ENCODE data around the gene DCP1A. TPM values are rescaled to one million over a fixed set of nuclear protein-coding genes. Genes with fewer than 3 reads are reported as not detected.
"Not testable (repeated sequence)": the region's sequence is repeated elsewhere in the genome, so short reads cannot be mapped to it uniquely, and the experiment has no call there.

The DCP1A gene
- total RNA-seq (10 to 100 TPM; 36.4 to 44.4 TPM), polyA plus RNA-seq (10 to 100 TPM; 68.5 to 80.5 (median 72.5) TPM), total RNA-seq (60.9 to 111 (median 67.4) reads per million in 6 experiments)

- H3K4me3 Mint-ChIP-seq: peak within 1 kb of the TSS; percentile 95 to 100 (median 98)
- H3K4me1 Mint-ChIP-seq: peaks cover 17 to 45% (median 39%) of the 10 kb centered on the region in 4 donors
- no peaks in the 10 kb centered on the region for H3K9me3 Mint-ChIP-seq
- peak; percentile 94 to 95 for ATAC-seq
- peaks cover 2 to 24% (median 4%) of the 10 kb centered on the region in 3 donors for H3K36me3 Mint-ChIP-seq
- peak within 1 kb of the TSS; percentile 97 to 100 (median 99) for H3K27ac Mint-ChIP-seq
- peak; percentile 86 to 97 (median 95) for DNase-seq
- POLR2A ChIA-PET: interaction anchor here (0.8 to 2.1 kb wide), 11 partner anchors 9 to 577 kb away, joined by 3 to 20 read pairs (median 4); partner anchors contain the start of genes ACTR8, NEK4, SELENOK and TKT
- H3K27me3 Mint-ChIP-seq: no peaks in the 10 kb centered on the region
Measured at GRCh38 chr3:53347261-53348064, at the start of gene DCP1A. Gene DCP1A, minus strand, starts transcription at chr3:53347543. Its CDS starts 26 bp downstream, at chr3:53347517.

DNA sequence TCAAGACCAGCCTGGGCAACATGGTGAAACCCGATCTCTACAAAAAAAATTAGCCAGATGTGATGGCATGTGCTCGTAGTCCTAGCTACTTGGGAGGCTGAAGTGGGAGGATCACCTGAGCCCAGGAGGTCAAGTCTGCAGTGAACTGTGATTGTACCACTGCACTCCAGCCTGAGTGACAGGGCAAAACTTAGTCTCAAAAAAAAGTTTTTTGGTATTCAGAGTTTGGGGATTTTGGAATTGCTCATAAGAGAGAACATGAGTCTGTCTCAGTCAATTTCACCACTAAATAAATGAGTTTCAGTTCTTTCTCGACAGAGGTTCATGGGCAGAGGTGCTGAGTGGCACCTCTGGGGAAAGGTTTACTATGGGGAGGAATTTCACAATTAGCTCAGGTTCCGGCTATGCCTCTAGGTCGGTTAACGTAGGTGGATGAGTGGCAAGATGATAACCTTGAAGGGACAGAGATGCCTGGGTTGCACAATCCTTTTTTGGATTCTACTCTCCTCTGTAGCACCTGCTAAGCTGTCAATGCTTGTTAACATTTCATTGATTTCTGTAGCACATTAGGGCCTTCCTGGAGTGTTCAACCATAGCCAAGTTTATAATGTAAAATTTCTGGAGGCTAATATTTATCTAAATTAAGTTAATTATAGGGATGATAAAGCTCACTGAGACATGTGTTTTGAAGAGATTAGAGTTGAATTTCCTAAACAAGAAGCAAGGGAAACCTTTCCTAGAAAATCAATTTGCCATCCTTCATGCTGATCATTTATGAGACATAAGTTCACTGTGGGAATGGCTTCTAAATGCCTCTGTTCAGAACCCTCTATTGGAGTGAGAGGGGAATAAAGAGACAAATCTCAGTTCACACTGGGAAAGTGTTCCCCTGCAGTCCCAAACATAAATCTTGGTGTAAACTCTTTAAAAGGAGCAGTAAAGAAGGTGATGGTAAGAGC lies 37.4 kb upstream of the DCP1A start:
- peaks cover 21 to 47% (median 24%) of the 10 kb centered on the region in 5 donors for H3K27me3 Mint-ChIP-seq
- DNase-seq: no peak
- POLR2A ChIA-PET: no interaction called here

GRCh38 chr3:53382106-53382505 lies 34.8 kb upstream of the DCP1A start:
- ATAC-seq (no peak), DNase-seq (no peak)
- Mint-ChIP-seq H3K4me3 (no peak overlapping the region), H3K9me3 (peaks cover 0 to 2% (median 0%) of the 10 kb centered on the region in 9 donors), H3K36me3 (no peaks in the 10 kb centered on the region), H3K27ac (no peak overlapping the region), H3K27me3 (peaks cover 23 to 44% (median 28%) of the 10 kb centered on the region in 5 donors), H3K4me1 (no peaks in the 10 kb centered on the region)
- POLR2A ChIA-PET: no interaction called here

More for the DNA sequence above, 37.4 kb upstream of the DCP1A start:
- ATAC-seq: no peak
- Mint-ChIP-seq H3K27ac (no peak overlapping the region), H3K4me3 (no peak overlapping the region), H3K36me3 (peaks cover 0 to 3% (median 0%) of the 10 kb centered on the region in 3 donors), H3K4me1 (no peaks in the 10 kb centered on the region), H3K9me3 (peaks cover 0 to 5% (median 0%) of the 10 kb centered on the region in 9 donors)

- POLR2A ChIA-PET: no interaction called here
Measured at GRCh38 chr3:53380306-53380705, 33.0 kb upstream of the DCP1A start.

GRCh38 chr3:53379898-53380297 lies 32.6 kb upstream of the DCP1A start:
- no peak for DNase-seq
- H3K4me3 Mint-ChIP-seq: no peak overlapping the region
- POLR2A ChIA-PET: no interaction called here
- H3K27me3 Mint-ChIP-seq: peaks cover 15 to 35% (median 17%) of the 10 kb centered on the region in 5 donors
- H3K9me3 Mint-ChIP-seq: no peaks in the 10 kb centered on the region
- ATAC-seq: no peak
- no peaks in the 10 kb centered on the region for H3K36me3 Mint-ChIP-seq
- no peak overlapping the region for H3K27ac Mint-ChIP-seq
- no peaks in the 10 kb centered on the region for H3K4me1 Mint-ChIP-seq

More at GRCh38 chr3:53380306-53380705, 33.0 kb upstream of the DCP1A start:
- no peak for DNase-seq
- Mint-ChIP-seq H3K27ac (no peak overlapping the region), H3K36me3 (no peaks in the 10 kb centered on the region), H3K9me3 (no peaks in the 10 kb centered on the region), H3K4me3 (no peak overlapping the region), H3K4me1 (no peaks in the 10 kb centered on the region), H3K27me3 (peaks cover 13 to 33% (median 17%) of the 10 kb centered on the region in 5 donors)
- no peak for ATAC-seq

GRCh38 chr3:53377794-53378193 lies 30.5 kb upstream of the DCP1A start:
- POLR2A ChIA-PET: no interaction called here
- H3K27ac Mint-ChIP-seq: no peak overlapping the region
- H3K27me3 Mint-ChIP-seq: peaks cover 17 to 43% (median 21%) of the 10 kb centered on the region in 5 donors
- H3K9me3 Mint-ChIP-seq: no peaks in the 10 kb centered on the region
- ATAC-seq: no peak
- no peak for DNase-seq
- H3K36me3 Mint-ChIP-seq: no peaks in the 10 kb centered on the region
- no peak overlapping the region for H3K4me3 Mint-ChIP-seq
- H3K4me1 Mint-ChIP-seq: no peaks in the 10 kb centered on the region

- H3K9me3 Mint-ChIP-seq: no peaks in the 10 kb centered on the region
- no peak for DNase-seq
- peaks cover 20 to 50% (median 23%) of the 10 kb centered on the region in 5 donors for H3K27me3 Mint-ChIP-seq
- H3K36me3 Mint-ChIP-seq: no peaks in the 10 kb centered on the region
- no peaks in the 10 kb centered on the region for H3K4me1 Mint-ChIP-seq
- H3K4me3 Mint-ChIP-seq: no peak overlapping the region
- no peak for ATAC-seq
- no peak overlapping the region for H3K27ac Mint-ChIP-seq
- POLR2A ChIA-PET: no interaction called here
Measured at GRCh38 chr3:53376679-53377078, 29.3 kb upstream of the DCP1A start.

GRCh38 chr3:53375019-53375418 lies 27.7 kb upstream of the DCP1A start:
- Mint-ChIP-seq H3K36me3 (no peaks in the 10 kb centered on the region), H3K9me3 (peaks cover 0 to 5% (median 0%) of the 10 kb centered on the region in 9 donors)
- POLR2A ChIA-PET: no interaction called here

DNA sequence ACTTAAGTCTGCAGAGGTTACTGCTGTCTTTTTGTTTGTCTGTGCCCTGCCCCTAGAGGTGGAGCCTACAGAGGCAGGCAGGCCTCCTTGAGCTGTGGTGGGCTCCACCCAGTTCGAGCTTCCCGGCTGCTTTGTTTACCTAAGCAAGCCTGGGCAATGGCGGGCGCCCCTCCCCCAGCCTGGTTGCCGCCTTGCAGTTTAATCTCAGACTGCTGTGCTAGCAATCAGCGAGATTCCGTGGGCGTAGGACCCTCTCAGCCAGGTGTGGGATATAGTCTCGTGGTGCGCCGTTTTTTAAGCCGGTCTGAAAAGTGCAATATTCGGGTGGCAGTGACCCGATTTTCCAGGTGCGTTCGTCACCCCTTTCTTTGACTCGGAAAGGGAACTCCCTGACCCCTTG lies 23.4 kb upstream of the DCP1A start:
- H3K27ac Mint-ChIP-seq, ATAC-seq, DNase-seq, H3K9me3 Mint-ChIP-seq, H3K4me3 Mint-ChIP-seq, POLR2A ChIA-PET, H3K4me1 Mint-ChIP-seq, H3K36me3 Mint-ChIP-seq: not testable (repeated sequence)
- peaks cover 12 to 35% (median 16%) of the 10 kb centered on the region in 5 donors for H3K27me3 Mint-ChIP-seq

More at GRCh38 chr3:53375019-53375418, 27.7 kb upstream of the DCP1A start:
- Mint-ChIP-seq H3K4me3 (no peak overlapping the region), H3K4me1 (no peaks in the 10 kb centered on the region), H3K27me3 (peaks cover 22 to 50% (median 27%) of the 10 kb centered on the region in 5 donors), H3K27ac (no peak overlapping the region)
- ATAC-seq: no peak
- DNase-seq: peak in 6 of 10 donors; percentile 12 to 27 (median 17)

DNA sequence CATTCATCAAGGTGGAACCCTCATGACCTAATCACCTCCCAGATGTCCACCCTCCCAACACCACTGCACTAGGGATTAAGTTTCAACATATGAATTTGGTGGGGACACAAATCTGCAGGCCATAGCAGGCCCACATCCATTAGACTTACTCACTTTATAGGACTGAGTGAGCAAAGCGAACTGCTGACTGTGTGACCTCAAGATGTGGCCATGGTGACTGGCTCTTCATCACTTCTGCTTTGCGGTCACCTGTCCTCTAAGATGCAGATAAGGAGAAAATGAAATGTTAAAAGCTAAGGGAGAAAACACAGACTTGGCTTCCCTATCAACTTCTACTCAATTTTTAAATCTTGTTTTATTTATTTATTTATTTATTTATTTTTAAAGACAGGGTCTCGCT lies 14.5 kb upstream of the DCP1A start:
- H3K4me1 Mint-ChIP-seq: peaks cover 0 to 3% (median 0%) of the 10 kb centered on the region in 4 donors
- no peak for ATAC-seq

GRCh38 chr3:53357458-53357857 lies 10.1 kb upstream of the DCP1A start:
- H3K36me3 Mint-ChIP-seq: no peaks in the 10 kb centered on the region
- H3K4me3 Mint-ChIP-seq: no peak overlapping the region
- DNase-seq: no peak
- peaks cover 0 to 19% (median 0%) of the 10 kb centered on the region in 4 donors for H3K4me1 Mint-ChIP-seq
- H3K9me3 Mint-ChIP-seq: no peaks in the 10 kb centered on the region
- no peaks in the 10 kb centered on the region for H3K27me3 Mint-ChIP-seq
- ATAC-seq: no peak
- peak overlapping the region in 1 of 10 donors; percentile 42 for H3K27ac Mint-ChIP-seq
- POLR2A ChIA-PET: interaction anchor here (0.6 to 2.3 kb wide), 2 partner anchors 10 to 671 kb away, joined by 3 to 7 read pairs; partner anchors contain the start of gene DCP1A

More for the DNA sequence above, 14.5 kb upstream of the DCP1A start:
- H3K4me3 Mint-ChIP-seq: no peak overlapping the region
- peaks cover 0 to 4% (median 0%) of the 10 kb centered on the region in 5 donors for H3K27me3 Mint-ChIP-seq
- H3K27ac Mint-ChIP-seq: no peak overlapping the region
- no peaks in the 10 kb centered on the region for H3K36me3 Mint-ChIP-seq
- POLR2A ChIA-PET: no interaction called here
- no peak for DNase-seq
- peaks cover 0 to 2% (median 0%) of the 10 kb centered on the region in 9 donors for H3K9me3 Mint-ChIP-seq

- Mint-ChIP-seq H3K9me3 (no peaks in the 10 kb centered on the region), H3K4me1 (peaks cover 0 to 22% (median 2%) of the 10 kb centered on the region in 4 donors), H3K27me3 (no peaks in the 10 kb centered on the region), H3K27ac (peak overlapping the region in 2 of 10 donors; percentile 1 to 82), H3K4me3 (peak overlapping the region in 1 of 10 donors; percentile 45), H3K36me3 (no peaks in the 10 kb centered on the region)
- ATAC-seq: no peak
- DNase-seq: no peak
- POLR2A ChIA-PET: no interaction called here
Measured at GRCh38 chr3:53354945-53355498, 7.7 kb upstream of the DCP1A start.
